BE2C (cell line): ENCODE results near the gene TMEM255B.

Experiments
- DNase-seq: peaks from one replicate; pipeline ENCODE4 v3.0.0-alpha.2; 2020
- H3K27me3 ChIP-seq: fragments of 250-450 bp; sonication (Bioruptor Pico); 2 replicates; pipeline ENCODE4 v1.5.1; 2020; ENCODE audit warnings: mild to moderate bottlenecking
- H3K36me3 ChIP-seq: fragments of 250-450 bp; sonication (Bioruptor Pico); 2 replicates; pipeline ENCODE4 v1.5.1; 2020; ENCODE audit warnings: mild to moderate bottlenecking
- H3K4me1 ChIP-seq: fragments of 250-450 bp; sonication (Bioruptor Pico); 2 replicates; pipeline ENCODE4 v1.5.1; 2020
- H3K4me3 ChIP-seq: 2 replicates; pipeline ENCODE4 v1.5.1; 2011; ENCODE audit warnings: low read depth, low read length
- H3K9me3 ChIP-seq: fragments of 250-450 bp; sonication (Bioruptor Pico); 2 replicates; pipeline ENCODE4 v1.5.1; 2020
- CTCF ChIP-seq: IDR thresholded peaks from 2 replicates; pipeline ENCODE4 v1.5.1; 2012; ENCODE audit warnings: mild to moderate bottlenecking, low read depth, low read length

Gene TMEM255B

GRCh38 chr13:113865427-113865826 is 106.4 kb downstream of the TMEM255B start:
- no peak for TF ChIP-seq CTCF
- DNase-seq, result no peak
- Histone ChIP-seq H3K4me3 (no peak overlapping the region), H3K4me1 (peaks cover 12% of the 10 kb centered on the region), H3K27me3 (peaks cover 6% of the 10 kb centered on the region), H3K36me3 (no peaks in the 10 kb centered on the region), H3K9me3 (no peaks in the 10 kb centered on the region)
